A549 treated with CORT108297 at 1 μM for 4 hours (cell line): Measurements from ENCODE around the gene SLC46A2. TPM values are rescaled to one million over a fixed set of nuclear protein-coding genes. Genes with fewer than 3 reads are reported as not detected.

ENCODE experiments used
- total RNA-seq: library from RNA; stranded (reverse); fragments of 200-300 nt; extraction: Qiagen RNA extraction; gene quantifications from 5 replicates; pipeline ENCODE4 v1.2.3, GENCODE V29; 2022

Gene SLC46A2
- total RNA-seq: 0.02 TPM in 1 of 5 replicates, not detected in the others

DNA sequence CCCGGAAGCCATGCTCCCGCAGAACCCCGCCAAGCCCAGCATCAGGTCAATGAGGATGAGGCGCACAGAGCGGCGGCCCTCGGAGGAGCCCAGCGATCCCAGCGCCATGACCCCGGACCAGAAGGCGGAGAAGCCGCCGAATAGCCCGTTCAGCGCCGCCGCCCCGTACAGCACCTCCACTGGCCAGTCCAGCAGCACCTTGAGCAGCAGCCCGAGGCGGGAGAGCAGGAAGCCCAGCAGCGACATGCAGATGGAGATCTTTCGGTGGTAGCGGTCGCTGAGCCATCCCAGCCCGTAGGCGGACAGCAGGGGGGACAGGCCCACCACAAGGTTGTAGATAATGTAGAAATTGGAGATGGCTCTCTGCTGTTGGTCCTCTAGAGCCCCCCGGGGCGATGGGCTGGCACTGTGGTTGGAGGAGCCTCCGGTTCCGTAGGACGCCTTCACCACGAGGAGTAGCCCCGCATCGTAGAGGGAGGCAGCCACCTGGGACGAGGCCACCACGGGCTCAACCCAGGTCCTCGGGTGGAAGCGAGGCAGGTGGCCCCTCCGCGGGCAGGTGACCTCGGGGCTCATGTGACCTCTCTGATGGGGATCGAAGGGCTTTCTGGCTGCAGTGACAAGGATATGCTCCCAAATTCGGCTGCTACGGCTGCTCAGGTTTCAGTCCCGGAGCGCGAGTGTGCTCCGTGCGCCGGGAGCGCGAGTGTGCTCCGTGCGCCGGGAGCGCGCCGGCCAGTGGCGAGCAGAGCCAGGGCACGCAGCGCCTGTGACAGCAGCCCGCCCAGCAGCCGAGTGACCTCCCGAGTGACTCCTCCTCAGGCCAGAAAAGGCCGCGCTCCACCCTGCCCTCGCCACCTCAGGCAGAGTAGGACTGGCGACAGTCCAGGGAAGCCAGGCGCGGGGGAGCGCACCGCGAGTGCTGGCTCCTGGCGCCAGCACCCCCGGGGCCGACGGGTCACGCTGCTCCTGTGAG lies at the start of gene SLC46A2:
Gene SLC46A2, minus strand, starts transcription at position 771 of the 976 bp plus-strand sequence. Its CDS starts 195 bp downstream, at position 576.

Other genes with a start within 250 kb of the SLC46A2 start
- gene INIP, start 172.8 kb downstream of the SLC46A2 start, total RNA-seq: 13.6 to 20.7 TPM (median 17.5 TPM) in 5 replicates
- 3.9 to 5.2 TPM (median 4.6 TPM) in 5 replicates for gene SNX30, start 140.1 kb downstream of the SLC46A2 start, total RNA-seq
- gene ZNF883, start 121.3 kb upstream of the SLC46A2 start, total RNA-seq: 0.70 to 0.91 TPM (median 0.75 TPM) in 5 replicates
- 1.3 to 2.3 TPM (median 1.6 TPM) in 5 replicates for gene ZFP37, start 165.8 kb upstream of the SLC46A2 start, total RNA-seq